Uterus (tissue), 4 donors: ENCODE measurements around the gene AK2. TPM values are rescaled to one million over a fixed set of nuclear protein-coding genes. Genes with fewer than 3 reads are reported as not detected.
"Not testable (repeated sequence)": the region's sequence is repeated elsewhere in the genome, so short reads cannot be mapped to it uniquely, and the experiment has no call there.

Experiments
- DNase-seq, 2 donors: peaks; one replicate each; pipeline ENCODE4 v3.0.0-alpha.2; 2019 to 2020
- H3K27ac ChIP-seq, 2 donors: fragments of 200-600 bp; sonication (generic); 1 replicate in 1 of 2; 2 replicates in 1 of 2; pipeline ENCODE4 v1.5.1; 2016 to 2018
- H3K27me3 ChIP-seq, 2 donors: fragments of 200-600 bp; sonication (generic); one replicate each; pipeline ENCODE4 v1.5.1; 2018 to 2019; ENCODE audit warnings: control low read depth in 1 of 2
- H3K36me3 ChIP-seq, 2 donors: fragments of 200-600 bp; sonication (generic); one replicate each; pipeline ENCODE4 v1.5.1; 2019; ENCODE audit warnings: control low read depth in 1 of 2
- H3K4me1 ChIP-seq, 2 donors: fragments of 200-600 bp; sonication (generic); one replicate each; pipeline ENCODE4 v1.5.1; 2018 to 2019; ENCODE audit warnings: control low read depth in 1 of 2
- H3K4me3 ChIP-seq, 2 donors: fragments of 200-600 bp; sonication (generic); 1 replicate in 1 of 2; 2 replicates in 1 of 2; pipeline ENCODE4 v1.5.1; 2018 to 2019; ENCODE audit warnings: mild to moderate bottlenecking in 1 of 2
- H3K9me3 ChIP-seq, 2 donors: fragments of 200-600 bp; sonication (generic); one replicate each; pipeline ENCODE4 v1.5.1; 2019; ENCODE audit warnings: control low read depth in 1 of 2
- POLR2A ChIP-seq, 2 donors: fragments of 450-650 bp; IDR thresholded peaks; one replicate each; pipeline ENCODE4 v1.6.1; 2016; ENCODE audit warnings: antibody characterized with exemption in 2 of 2, mild to moderate bottlenecking in 1 of 2, moderate library complexity in 1 of 2
- intact Hi-C: fragments of 100-400 bp; cut with DNase I; formaldehyde crosslinking; loops from one replicate; pipeline ENCODE4 v1.15.1; 2023; ENCODE audit warnings: low total_unique reads
- total RNA-seq, 4 donors: library from RNA; depleted of rRNA in 3 of 4; stranded (reverse); fragments of >200 nt in 3 of 4; gene quantifications; one replicate each; pipeline versions ENCODE4 v1.1.0 to v1.2.4, GENCODE V29; 2014 to 2023
- TF ChIP-seq, protein P1 (sequence below), 4 experiments: fragments of 200-600 bp in 2 of 4; fragments of 450-650 bp in 2 of 4; sonication (generic) in 2 of 4; IDR thresholded peaks; one replicate each; pipeline ENCODE4 v1.5.1; 2016 to 2019; ENCODE audit warnings: antibody characterized with exemption in 4 of 4, mild to moderate bottlenecking in 2 of 4, moderate library complexity in 1 of 4
- donor health status: DM: yes; HTN: yes; CAD: no.

Gene AK2
- total RNA-seq, 4 donors from 2014 or later = 47.6 to 126 (median 89.2) TPM

DNA sequence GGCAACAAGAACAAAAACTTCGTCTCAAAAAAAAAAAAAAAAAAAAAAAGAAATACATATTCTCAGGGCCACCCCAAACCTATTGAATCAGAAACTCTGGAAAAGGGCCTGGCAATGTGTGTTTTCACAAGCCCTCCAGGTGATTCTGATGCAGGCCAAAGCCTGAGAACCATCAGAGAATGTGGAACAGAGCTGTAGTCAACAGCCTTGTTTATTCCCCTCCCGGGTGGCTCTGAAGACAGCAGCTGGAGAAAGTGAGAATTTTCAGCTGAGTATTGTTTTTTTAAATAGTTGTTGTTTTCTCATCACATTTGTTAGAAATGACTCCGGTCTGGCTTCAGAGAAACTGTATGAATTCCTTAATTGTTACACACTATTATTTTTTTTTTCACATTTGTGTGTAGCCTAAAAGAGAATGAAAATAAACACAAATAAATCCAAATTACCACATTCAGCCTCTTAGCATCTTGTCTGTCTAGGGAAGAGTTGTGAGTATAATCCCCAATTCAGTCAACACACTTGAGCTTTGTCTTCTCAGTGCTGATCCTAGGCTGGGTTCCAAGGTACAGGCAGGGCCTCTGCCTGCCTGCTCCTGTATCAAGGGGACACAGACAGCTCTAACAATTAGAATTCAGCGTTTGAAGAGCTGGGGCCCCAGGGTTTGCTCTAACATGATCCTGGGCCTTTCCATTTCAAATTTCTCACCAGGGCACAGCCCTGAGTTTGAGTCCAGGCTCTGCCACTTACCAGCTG, 37.7 kb upstream of the AK2 start:
- H3K4me1 ChIP-seq = no peaks in the 10 kb centered on the region
- H3K4me3 ChIP-seq = no peak overlapping the region
- no peaks in the 10 kb centered on the region for H3K36me3 ChIP-seq
- no peaks in the 10 kb centered on the region for H3K9me3 ChIP-seq
- DNase-seq = no peak
- H3K27me3 ChIP-seq = no peaks in the 10 kb centered on the region
- intact Hi-C loops = no loop called here
- no peak overlapping the region for H3K27ac ChIP-seq
- TF ChIP-seq POLR2A (IDR thresholded peaks at IDR 0.05) = no peak
- TF ChIP-seq, protein P1, sequence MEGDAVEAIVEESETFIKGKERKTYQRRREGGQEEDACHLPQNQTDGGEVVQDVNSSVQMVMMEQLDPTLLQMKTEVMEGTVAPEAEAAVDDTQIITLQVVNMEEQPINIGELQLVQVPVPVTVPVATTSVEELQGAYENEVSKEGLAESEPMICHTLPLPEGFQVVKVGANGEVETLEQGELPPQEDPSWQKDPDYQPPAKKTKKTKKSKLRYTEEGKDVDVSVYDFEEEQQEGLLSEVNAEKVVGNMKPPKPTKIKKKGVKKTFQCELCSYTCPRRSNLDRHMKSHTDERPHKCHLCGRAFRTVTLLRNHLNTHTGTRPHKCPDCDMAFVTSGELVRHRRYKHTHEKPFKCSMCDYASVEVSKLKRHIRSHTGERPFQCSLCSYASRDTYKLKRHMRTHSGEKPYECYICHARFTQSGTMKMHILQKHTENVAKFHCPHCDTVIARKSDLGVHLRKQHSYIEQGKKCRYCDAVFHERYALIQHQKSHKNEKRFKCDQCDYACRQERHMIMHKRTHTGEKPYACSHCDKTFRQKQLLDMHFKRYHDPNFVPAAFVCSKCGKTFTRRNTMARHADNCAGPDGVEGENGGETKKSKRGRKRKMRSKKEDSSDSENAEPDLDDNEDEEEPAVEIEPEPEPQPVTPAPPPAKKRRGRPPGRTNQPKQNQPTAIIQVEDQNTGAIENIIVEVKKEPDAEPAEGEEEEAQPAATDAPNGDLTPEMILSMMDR (IDR thresholded peaks at IDR 0.05) = no peak

- H3K27ac ChIP-seq = no peak overlapping the region
- no peaks in the 10 kb centered on the region for H3K9me3 ChIP-seq
- H3K4me1 ChIP-seq = no peaks in the 10 kb centered on the region
- DNase-seq = no peak
- H3K4me3 ChIP-seq = no peak overlapping the region
- H3K36me3 ChIP-seq = no peaks in the 10 kb centered on the region
- no peaks in the 10 kb centered on the region for H3K27me3 ChIP-seq
- no peak for TF ChIP-seq POLR2A (IDR thresholded peaks at IDR 0.05)
- TF ChIP-seq, protein P1 (IDR thresholded peaks at IDR 0.05) = no peak
- intact Hi-C loops = no loop called here
Measured at GRCh38 chr1:33072707-33073106, 36.0 kb upstream of the AK2 start.

DNA sequence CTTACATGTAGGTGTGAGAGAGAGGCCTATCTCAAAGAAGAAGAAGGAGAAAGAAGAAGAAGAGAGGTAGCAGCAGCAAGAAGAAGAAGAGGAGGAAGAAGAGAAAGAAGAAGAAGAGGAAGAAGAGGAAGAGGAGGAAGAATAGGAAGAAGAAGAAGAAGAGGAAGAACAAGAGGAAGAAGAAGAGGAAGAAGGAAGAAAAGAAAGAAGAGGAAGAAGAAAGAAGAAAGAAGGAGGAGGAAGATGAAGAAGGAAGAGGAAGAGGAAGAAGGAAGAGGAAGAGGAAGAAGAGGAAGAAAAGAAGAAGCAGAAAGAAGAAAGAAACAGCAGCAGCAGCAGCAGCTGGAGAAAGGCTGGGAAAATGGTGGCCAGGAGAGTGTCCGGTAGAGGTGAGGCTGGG, 33.9 kb upstream of the AK2 start:
- Histone ChIP-seq H3K4me3 (no peak overlapping the region), H3K27ac (no peak overlapping the region), H3K36me3 (no peaks in the 10 kb centered on the region), H3K9me3 (no peaks in the 10 kb centered on the region), H3K4me1 (no peaks in the 10 kb centered on the region), H3K27me3 (no peaks in the 10 kb centered on the region)
- intact Hi-C loops = no loop called here
- TF ChIP-seq, protein P1 (IDR thresholded peaks at IDR 0.05) = no peak
- TF ChIP-seq POLR2A (IDR thresholded peaks at IDR 0.05) = no peak
- DNase-seq = no peak

DNA sequence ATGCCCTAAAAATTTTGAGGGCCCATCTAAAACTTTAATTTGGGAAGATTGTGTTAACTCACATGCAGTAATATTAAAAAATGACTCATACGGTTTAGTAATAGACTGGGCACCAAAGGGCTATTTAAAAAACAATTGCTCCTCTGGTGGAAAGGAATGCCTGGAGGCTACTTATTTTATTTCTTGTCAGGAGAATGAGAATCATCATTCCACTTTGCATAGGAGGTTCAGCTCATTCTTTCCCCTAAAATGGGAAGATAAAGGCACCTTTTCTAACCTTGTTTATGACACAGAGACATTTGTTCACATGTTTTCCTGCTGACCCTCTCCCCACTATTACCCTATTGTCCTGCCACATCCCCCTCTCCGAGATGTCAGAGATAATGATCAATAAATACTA, 31.4 kb upstream of the AK2 start:
- not testable (repeated sequence) for H3K27ac ChIP-seq, H3K4me1 ChIP-seq, DNase-seq, H3K36me3 ChIP-seq, H3K27me3 ChIP-seq, H3K4me3 ChIP-seq
- peaks cover 0 to 13% of the 10 kb centered on the region in 2 donors for H3K9me3 ChIP-seq
- intact Hi-C loops = loop anchor here (10.0 kb wide), 1 partner anchor 143 kb away; no protein-coding TSS in a partner anchor

- not testable (repeated sequence) for H3K4me1 ChIP-seq, DNase-seq, H3K4me3 ChIP-seq, H3K27ac ChIP-seq, H3K27me3 ChIP-seq, H3K36me3 ChIP-seq
- H3K9me3 ChIP-seq = peaks cover 0 to 13% of the 10 kb centered on the region in 2 donors
- intact Hi-C loops = loop anchor here (10.0 kb wide), 1 partner anchor 142 kb away; no protein-coding TSS in a partner anchor
Measured at GRCh38 chr1:33066477-33066876, 29.8 kb upstream of the AK2 start.

DNA sequence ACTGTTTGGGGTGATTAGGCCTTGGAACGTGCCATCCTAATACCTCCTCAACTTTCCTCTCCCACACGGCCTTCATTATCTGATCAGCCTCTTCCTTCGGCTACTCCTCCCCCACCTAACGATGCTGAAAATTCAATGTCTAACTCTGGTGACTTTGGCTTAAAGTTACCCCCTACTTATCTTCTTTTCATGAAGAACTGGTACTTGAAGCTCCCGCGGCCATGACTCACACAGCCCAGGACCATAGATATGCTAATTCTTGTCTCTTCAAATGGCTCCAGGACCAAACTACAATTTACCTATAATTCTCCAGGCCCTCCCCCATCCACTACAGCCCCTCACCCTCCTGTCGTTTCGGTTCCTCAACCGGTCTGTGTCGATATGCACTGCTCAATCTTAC, 28.6 kb upstream of the AK2 start:
- Histone ChIP-seq H3K4me3 (no peak overlapping the region), H3K4me1 (no peaks in the 10 kb centered on the region), H3K36me3 (no peaks in the 10 kb centered on the region), H3K27ac (no peak overlapping the region), H3K9me3 (peaks cover 0 to 13% of the 10 kb centered on the region in 2 donors), H3K27me3 (no peaks in the 10 kb centered on the region)
- TF ChIP-seq POLR2A (IDR thresholded peaks at IDR 0.05) = no peak
- intact Hi-C loops = loop anchor here (10.0 kb wide), 1 partner anchor 140 kb away; no protein-coding TSS in a partner anchor
- DNase-seq = no peak

GRCh38 chr1:33064284-33064683, 27.6 kb upstream of the AK2 start:
- intact Hi-C loops = loop anchor here (10.0 kb wide), 1 partner anchor 139 kb away; no protein-coding TSS in a partner anchor
- not testable (repeated sequence) for H3K4me1 ChIP-seq, H3K4me3 ChIP-seq, H3K27me3 ChIP-seq, H3K36me3 ChIP-seq, H3K27ac ChIP-seq, DNase-seq
- peaks cover 0 to 13% of the 10 kb centered on the region in 2 donors for H3K9me3 ChIP-seq
